ENCODE measurements around the gene FABP7.

FABP7 gene

GRCh38 chr6:122791310-122791679 is 11.8 kb downstream of the FABP7 start:
- Histone ChIP-seq H3K9me3 (ENCODE audit: insufficient read depth, low read length) (no peaks in the 10 kb centered on the region), H3K9ac (ENCODE audit: low read length) (no peak overlapping the region), H3K79me2 (ENCODE audit: low read length) (no peaks in the 10 kb centered on the region), H3K4me3 (ENCODE audit: low read length) (no peak overlapping the region), H3K27ac (ENCODE audit: low read length) (no peak overlapping the region), H4K20me1 (ENCODE audit: insufficient read depth, low read length) (no peaks in the 10 kb centered on the region), H2AFZ (ENCODE audit: low read depth, low read length) (no peak overlapping the region), H3K4me2 (ENCODE audit: low read length) (no peak overlapping the region), H3K27me3 (ENCODE audit: low read depth, low read length) (peaks cover 10% of the 10 kb centered on the region), H3K36me3 (replicated peaks; ENCODE audit: low read depth, low read length) (no peaks in the 10 kb centered on the region), H3K4me1 (ENCODE audit: low read length) (peaks cover 8% of the 10 kb centered on the region; the same call in 1 of the 2 replicates)
- TF ChIP-seq CTCF (IDR thresholded peaks at IDR 0.05; ENCODE audit: low read depth, low read length) (no peak), EZH2phosphoT487 (IDR thresholded peaks at IDR 0.05; ENCODE audit: low read depth) (no peak)

- TF ChIP-seq CTCF (IDR thresholded peaks at IDR 0.05; ENCODE audit: low read depth, low read length) (no peak), EZH2phosphoT487 (IDR thresholded peaks at IDR 0.05; ENCODE audit: low read depth) (no peak)
- Histone ChIP-seq H3K4me3 (ENCODE audit: low read length) (no peak overlapping the region), H3K4me1 (ENCODE audit: low read length) (peaks cover 9% of the 10 kb centered on the region; the same call in 1 of the 2 replicates)
Measured at GRCh38 chr6:122792766-122793165, 13.2 kb downstream of the FABP7 start.

GRCh38 chr6:122797537-122797936 is 18.0 kb downstream of the FABP7 start:
- H3K4me3 ChIP-seq (ENCODE audit: low read length): no peak overlapping the region
- no peak overlapping the region for H2AFZ ChIP-seq (ENCODE audit: low read depth, low read length)
- no peaks in the 10 kb centered on the region for H3K36me3 ChIP-seq (replicated peaks; ENCODE audit: low read depth, low read length)
- H3K9me3 ChIP-seq (ENCODE audit: insufficient read depth, low read length): no peaks in the 10 kb centered on the region
- H3K9ac ChIP-seq (ENCODE audit: low read length): no peak overlapping the region
- no peaks in the 10 kb centered on the region for H3K27me3 ChIP-seq (ENCODE audit: low read depth, low read length)
- TF ChIP-seq EZH2phosphoT487 (IDR thresholded peaks at IDR 0.05; ENCODE audit: low read depth): no peak
- TF ChIP-seq CTCF (IDR thresholded peaks at IDR 0.05; ENCODE audit: low read depth, low read length): no peak
- H3K4me2 ChIP-seq (ENCODE audit: low read length): peak overlapping the region; percentile 14; the same call in 1 of the 2 replicates
- H3K27ac ChIP-seq (ENCODE audit: low read length): no peak overlapping the region
- no peaks in the 10 kb centered on the region for H3K79me2 ChIP-seq (ENCODE audit: low read length)
- H4K20me1 ChIP-seq (ENCODE audit: insufficient read depth, low read length): no peaks in the 10 kb centered on the region
- H3K4me1 ChIP-seq (ENCODE audit: low read length): peaks cover 8% of the 10 kb centered on the region; the same call in 1 of the 2 replicates

More at GRCh38 chr6:122792766-122793165, 13.2 kb downstream of the FABP7 start:
- Histone ChIP-seq H3K79me2 (ENCODE audit: low read length) (no peaks in the 10 kb centered on the region), H3K27ac (ENCODE audit: low read length) (no peak overlapping the region), H3K4me2 (ENCODE audit: low read length) (no peak overlapping the region), H4K20me1 (ENCODE audit: insufficient read depth, low read length) (no peaks in the 10 kb centered on the region), H3K36me3 (replicated peaks; ENCODE audit: low read depth, low read length) (no peaks in the 10 kb centered on the region), H3K9me3 (ENCODE audit: insufficient read depth, low read length) (no peaks in the 10 kb centered on the region), H2AFZ (ENCODE audit: low read depth, low read length) (no peak overlapping the region), H3K9ac (ENCODE audit: low read length) (no peak overlapping the region), H3K27me3 (ENCODE audit: low read depth, low read length) (peaks cover 5% of the 10 kb centered on the region; the same call in 1 of the 2 replicates)

GRCh38 chr6:122798099-122798641 is 18.7 kb downstream of the FABP7 start:
- H3K4me2 ChIP-seq (ENCODE audit: low read length): peak overlapping the region; percentile 14; the same call in 1 of the 2 replicates
- H3K27ac ChIP-seq (ENCODE audit: low read length): no peak overlapping the region
- peaks cover 8% of the 10 kb centered on the region; the same call in 1 of the 2 replicates for H3K4me1 ChIP-seq (ENCODE audit: low read length)
- no peaks in the 10 kb centered on the region for H3K9me3 ChIP-seq (ENCODE audit: insufficient read depth, low read length)
- H3K36me3 ChIP-seq (replicated peaks; ENCODE audit: low read depth, low read length): no peaks in the 10 kb centered on the region
- no peaks in the 10 kb centered on the region for H3K27me3 ChIP-seq (ENCODE audit: low read depth, low read length)
- no peak for TF ChIP-seq CTCF (IDR thresholded peaks at IDR 0.05; ENCODE audit: low read depth, low read length)
- TF ChIP-seq EZH2phosphoT487 (IDR thresholded peaks at IDR 0.05; ENCODE audit: low read depth): no peak
- H2AFZ ChIP-seq (ENCODE audit: low read depth, low read length): no peak overlapping the region
- no peaks in the 10 kb centered on the region for H4K20me1 ChIP-seq (ENCODE audit: insufficient read depth, low read length)
- no peak overlapping the region for H3K9ac ChIP-seq (ENCODE audit: low read length)
- H3K4me3 ChIP-seq (ENCODE audit: low read length): no peak overlapping the region
- H3K79me2 ChIP-seq (ENCODE audit: low read length): no peaks in the 10 kb centered on the region

All from OCI-LY3 (cell line).